Sigmoid colon (tissue), 4 donors: ENCODE results near the gene ANP32E.
A peak's percentile ranks its signal among the peaks of the same experiment; 100 is the strongest.

Source experiments
- POLR2A ChIP-seq, 2 donors: fragments of 450-650 bp; IDR thresholded peaks; one replicate each; pipeline ENCODE4 v1.6.1; 2016; ENCODE audit warnings: antibody characterized with exemption in 2 of 2, mild to moderate bottlenecking in 2 of 2, moderate library complexity in 2 of 2
- POLR2AphosphoS5 ChIP-seq, 4 donors: sonication (generic); formaldehyde crosslinking; IDR thresholded peaks; one replicate each; pipeline ENCODE4 v1.6.1; 2017; ENCODE audit warnings: antibody characterized with exemption in 4 of 4
- TF ChIP-seq, protein P1 (sequence below), 4 experiments: fragments of 450-650 bp in 3 of 4; fragments of 200-600 bp in 1 of 4; IDR thresholded peaks; one replicate each; pipeline ENCODE4 v1.5.1; 2016 to 2019; ENCODE audit warnings: antibody characterized with exemption in 4 of 4, mild to moderate bottlenecking in 3 of 4, moderate library complexity in 2 of 4

DNA sequence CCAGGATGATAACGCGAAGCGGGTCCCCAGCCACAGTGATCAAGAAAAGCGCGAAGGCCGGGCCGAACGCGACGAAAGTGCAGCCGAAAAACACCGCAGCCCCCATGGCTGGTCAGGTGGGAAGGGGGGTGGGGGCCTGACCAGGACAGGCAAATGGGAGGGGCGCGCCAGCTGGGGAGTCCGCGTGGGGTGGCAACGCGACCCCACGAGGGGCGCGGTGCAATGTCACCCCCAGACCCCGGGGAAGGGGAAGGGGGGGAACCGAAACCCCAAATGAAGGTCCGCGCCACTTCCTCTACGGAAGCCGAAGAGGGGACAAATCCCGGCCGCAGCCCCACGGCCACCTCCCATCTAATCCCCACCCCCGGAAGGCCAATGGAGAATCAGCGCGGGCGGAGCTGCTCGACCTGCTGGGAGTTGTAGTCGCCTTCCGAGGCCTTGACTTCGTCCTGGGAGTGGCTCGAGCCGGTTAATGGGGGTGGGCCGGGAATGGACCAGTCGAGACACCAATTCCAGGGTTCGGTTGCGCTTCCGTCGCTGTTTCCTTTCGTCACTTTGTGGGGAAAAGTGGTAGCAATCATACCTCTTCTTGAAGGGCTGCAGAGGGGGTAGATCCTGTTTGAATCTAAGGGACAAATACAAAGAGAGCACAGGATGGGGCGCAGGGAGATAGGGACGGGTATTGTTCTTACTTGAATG, 32.9 kb upstream of the ANP32E start, which contains the start of gene APH1A:
- TF ChIP-seq, protein P1, sequence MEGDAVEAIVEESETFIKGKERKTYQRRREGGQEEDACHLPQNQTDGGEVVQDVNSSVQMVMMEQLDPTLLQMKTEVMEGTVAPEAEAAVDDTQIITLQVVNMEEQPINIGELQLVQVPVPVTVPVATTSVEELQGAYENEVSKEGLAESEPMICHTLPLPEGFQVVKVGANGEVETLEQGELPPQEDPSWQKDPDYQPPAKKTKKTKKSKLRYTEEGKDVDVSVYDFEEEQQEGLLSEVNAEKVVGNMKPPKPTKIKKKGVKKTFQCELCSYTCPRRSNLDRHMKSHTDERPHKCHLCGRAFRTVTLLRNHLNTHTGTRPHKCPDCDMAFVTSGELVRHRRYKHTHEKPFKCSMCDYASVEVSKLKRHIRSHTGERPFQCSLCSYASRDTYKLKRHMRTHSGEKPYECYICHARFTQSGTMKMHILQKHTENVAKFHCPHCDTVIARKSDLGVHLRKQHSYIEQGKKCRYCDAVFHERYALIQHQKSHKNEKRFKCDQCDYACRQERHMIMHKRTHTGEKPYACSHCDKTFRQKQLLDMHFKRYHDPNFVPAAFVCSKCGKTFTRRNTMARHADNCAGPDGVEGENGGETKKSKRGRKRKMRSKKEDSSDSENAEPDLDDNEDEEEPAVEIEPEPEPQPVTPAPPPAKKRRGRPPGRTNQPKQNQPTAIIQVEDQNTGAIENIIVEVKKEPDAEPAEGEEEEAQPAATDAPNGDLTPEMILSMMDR (IDR thresholded peaks at IDR 0.05) = no peak
- peak; percentile 28 to 47 for TF ChIP-seq POLR2A (IDR thresholded peaks at IDR 0.05)
- peak; percentile 72 to 93 (median 87) for TF ChIP-seq POLR2AphosphoS5 (IDR thresholded peaks at IDR 0.05)
